ENCODE results near the gene FOLR2. TPM values are rescaled to one million over a fixed set of nuclear protein-coding genes. Genes with fewer than 3 reads are reported as not detected.

Gene FOLR2
- total RNA-seq, 4 donors from 2014 or later, result 5.3 to 28.6 (median 9.7) TPM

DNA sequence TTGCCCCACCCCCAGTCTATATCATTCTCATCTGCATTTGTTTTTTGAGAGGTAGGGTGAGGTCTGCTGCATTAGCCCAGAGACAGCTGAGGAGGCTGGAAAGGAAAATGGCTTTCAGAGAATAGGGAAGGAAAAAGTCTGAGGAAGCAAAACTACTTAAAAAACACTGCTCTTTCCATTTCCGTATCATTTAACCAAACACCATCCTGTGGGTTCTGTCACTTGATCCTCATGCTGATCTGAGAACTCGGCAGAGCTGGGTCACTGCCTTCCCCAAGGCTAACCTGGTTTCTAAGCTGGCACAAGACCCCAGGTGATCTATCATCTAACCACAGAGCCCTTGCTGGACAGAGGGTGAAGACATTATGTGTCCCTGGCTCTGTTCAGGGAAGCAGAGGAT is 1.2 kb downstream of the FOLR2 start:
- Histone ChIP-seq H3K27ac (no peak overlapping the region), H3K9me3 (no peaks in the 10 kb centered on the region), H3K36me3 (no peaks in the 10 kb centered on the region), H3K4me1 (peaks cover 13 to 14% of the 10 kb centered on the region in 2 donors), H3K4me3 (replicated peaks in 1 of 3) (no peak overlapping the region), H3K27me3 (no peaks in the 10 kb centered on the region)
- intact Hi-C loops (cut with DNase I), result no loop called here
- WGBS, 2 donors, result 48 to 51% methylated on average over 2 of the region's 2 CpGs
- TF ChIP-seq, protein P1, sequence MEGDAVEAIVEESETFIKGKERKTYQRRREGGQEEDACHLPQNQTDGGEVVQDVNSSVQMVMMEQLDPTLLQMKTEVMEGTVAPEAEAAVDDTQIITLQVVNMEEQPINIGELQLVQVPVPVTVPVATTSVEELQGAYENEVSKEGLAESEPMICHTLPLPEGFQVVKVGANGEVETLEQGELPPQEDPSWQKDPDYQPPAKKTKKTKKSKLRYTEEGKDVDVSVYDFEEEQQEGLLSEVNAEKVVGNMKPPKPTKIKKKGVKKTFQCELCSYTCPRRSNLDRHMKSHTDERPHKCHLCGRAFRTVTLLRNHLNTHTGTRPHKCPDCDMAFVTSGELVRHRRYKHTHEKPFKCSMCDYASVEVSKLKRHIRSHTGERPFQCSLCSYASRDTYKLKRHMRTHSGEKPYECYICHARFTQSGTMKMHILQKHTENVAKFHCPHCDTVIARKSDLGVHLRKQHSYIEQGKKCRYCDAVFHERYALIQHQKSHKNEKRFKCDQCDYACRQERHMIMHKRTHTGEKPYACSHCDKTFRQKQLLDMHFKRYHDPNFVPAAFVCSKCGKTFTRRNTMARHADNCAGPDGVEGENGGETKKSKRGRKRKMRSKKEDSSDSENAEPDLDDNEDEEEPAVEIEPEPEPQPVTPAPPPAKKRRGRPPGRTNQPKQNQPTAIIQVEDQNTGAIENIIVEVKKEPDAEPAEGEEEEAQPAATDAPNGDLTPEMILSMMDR (IDR thresholded peaks at IDR 0.05), result no peak
- no peak for TF ChIP-seq POLR2A (IDR thresholded peaks at IDR 0.05)
- DNase-seq, result no peak

DNA sequence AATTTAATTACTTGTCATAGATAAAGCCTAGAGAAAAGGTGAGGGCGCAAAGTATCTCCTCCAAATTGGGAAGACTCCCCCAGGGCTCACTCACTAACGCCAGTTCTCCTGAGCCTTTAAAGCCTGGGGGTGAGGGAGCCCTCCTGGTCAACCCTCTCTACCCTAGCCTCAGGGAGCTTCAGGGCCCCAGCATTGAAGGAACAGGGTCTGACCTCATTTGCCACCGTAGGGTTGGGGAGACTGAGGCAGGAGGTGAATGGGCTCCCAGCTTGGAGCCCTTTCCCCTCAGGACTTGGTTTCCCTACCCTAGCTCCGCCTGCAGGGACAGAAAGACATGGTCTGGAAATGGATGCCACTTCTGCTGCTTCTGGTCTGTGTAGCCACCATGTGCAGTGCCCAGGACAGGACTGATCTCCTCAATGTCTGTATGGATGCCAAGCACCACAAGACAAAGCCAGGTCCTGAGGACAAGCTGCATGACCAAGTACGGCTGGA is 1.7 kb downstream of the FOLR2 start:
- H3K27me3 ChIP-seq, result no peaks in the 10 kb centered on the region
- DNase-seq, result no peak
- 87 to 91% methylated on average over 4 to 5 of the region's 5 CpGs for WGBS, 2 donors
- no peak overlapping the region for H3K4me3 ChIP-seq (replicated peaks in 1 of 3)
- H3K9me3 ChIP-seq, result no peaks in the 10 kb centered on the region
- no peak overlapping the region for H3K27ac ChIP-seq
- H3K4me1 ChIP-seq, result peaks cover 13 to 14% of the 10 kb centered on the region in 2 donors
- no peaks in the 10 kb centered on the region for H3K36me3 ChIP-seq
- TF ChIP-seq POLR2A (IDR thresholded peaks at IDR 0.05), result no peak
- TF ChIP-seq, protein P1 (IDR thresholded peaks at IDR 0.05), result no peak
- intact Hi-C loops (cut with DNase I), result no loop called here

GRCh38 chr11:72220696-72221363 is 4.2 kb downstream of the FOLR2 start:
- TF ChIP-seq, protein P1 (IDR thresholded peaks at IDR 0.05), result no peak
- TF ChIP-seq POLR2A (IDR thresholded peaks at IDR 0.05), result no peak
- Histone ChIP-seq H3K4me1 (peaks cover 20% of the 10 kb centered on the region in 2 donors), H3K4me3 (replicated peaks in 1 of 3) (no peak overlapping the region), H3K27ac (peak overlapping the region in 2 of 3 donors; percentile 91 to 99), H3K27me3 (no peaks in the 10 kb centered on the region), H3K9me3 (no peaks in the 10 kb centered on the region), H3K36me3 (no peaks in the 10 kb centered on the region)
- intact Hi-C loops (cut with DNase I), result loop anchor here (10.0 kb wide), 1 partner anchor 116 kb away; the partner anchor contains the start of genes LAMTOR1 and TOMT
- no peak for DNase-seq
- WGBS, 2 donors, result 78 to 88% methylated on average over 5 to 9 of the region's 10 CpGs

DNA sequence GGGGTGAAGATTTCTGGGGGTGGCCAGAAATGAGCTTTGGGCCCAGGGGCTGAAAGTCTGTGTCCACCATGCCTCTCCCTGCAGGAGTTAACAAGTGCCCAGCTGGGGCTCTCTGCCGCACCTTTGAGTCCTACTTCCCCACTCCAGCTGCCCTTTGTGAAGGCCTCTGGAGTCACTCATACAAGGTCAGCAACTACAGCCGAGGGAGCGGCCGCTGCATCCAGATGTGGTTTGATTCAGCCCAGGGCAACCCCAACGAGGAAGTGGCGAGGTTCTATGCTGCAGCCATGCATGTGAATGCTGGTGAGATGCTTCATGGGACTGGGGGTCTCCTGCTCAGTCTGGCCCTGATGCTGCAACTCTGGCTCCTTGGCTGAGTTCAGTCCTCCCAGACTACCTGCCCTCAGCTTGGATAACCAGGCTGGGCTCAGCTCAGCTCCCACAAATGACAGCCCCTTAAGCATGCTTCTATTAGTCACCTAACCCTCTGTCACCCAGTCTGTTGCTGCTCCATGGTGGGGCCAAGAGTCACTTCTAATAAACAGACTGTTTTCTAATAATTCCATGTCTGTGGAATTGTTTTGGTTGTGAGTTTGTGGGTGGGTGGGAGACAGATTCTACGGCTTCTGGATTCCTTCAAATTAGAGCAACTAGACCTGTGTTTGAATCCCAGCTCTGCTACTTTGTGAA is 4.9 kb downstream of the FOLR2 start:
- Histone ChIP-seq H3K36me3 (no peaks in the 10 kb centered on the region), H3K4me1 (peaks cover 27% of the 10 kb centered on the region in 2 donors), H3K27ac (peak overlapping the region; percentile 86 to 99 (median 91)), H3K4me3 (replicated peaks in 1 of 3) (no peak overlapping the region), H3K9me3 (no peaks in the 10 kb centered on the region), H3K27me3 (no peaks in the 10 kb centered on the region)
- intact Hi-C loops (cut with DNase I), result loop anchor here (10.0 kb wide), 1 partner anchor 117 kb away; the partner anchor contains the start of genes LAMTOR1 and TOMT
- TF ChIP-seq, protein P1 (IDR thresholded peaks at IDR 0.05), result no peak
- TF ChIP-seq POLR2A (IDR thresholded peaks at IDR 0.05), result no peak
- WGBS, 2 donors, result 70 to 76% methylated on average over 5 to 7 of the region's 7 CpGs
- DNase-seq, result no peak

Measured in thyroid gland (tissue), 4 donors.